ENCODE measurements around the gene THYN1.

DNA sequence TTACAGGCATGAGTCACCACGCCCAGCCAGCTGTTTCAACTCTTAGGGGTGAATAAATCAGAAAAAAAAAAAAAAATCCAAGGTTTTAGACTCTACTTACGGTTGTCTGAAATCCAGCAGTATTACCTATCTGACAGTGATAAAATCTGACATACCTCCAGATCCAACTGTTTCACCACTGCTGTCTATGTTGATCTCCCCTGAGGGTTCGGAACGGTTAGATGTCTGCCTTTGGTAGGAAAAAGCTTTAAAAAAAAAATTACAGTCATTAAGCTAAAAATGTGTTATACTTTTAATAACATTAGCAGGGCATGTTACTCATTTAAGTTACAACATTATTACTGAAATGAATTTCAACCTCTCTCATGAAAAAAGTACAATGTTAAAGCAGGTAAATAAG lies 50.5 kb downstream of the THYN1 start:
- TF ChIP-seq POLR2A (IDR thresholded peaks at IDR 0.05; ENCODE audit: low read depth, low read length) (no peak), TAF1 (IDR thresholded peaks at IDR 0.05; ENCODE audit: low read depth, low read length) (no peak), POLR2AphosphoS5 (IDR thresholded peaks at IDR 0.05; ENCODE audit: low read depth, low read length) (no peak), POU2F2 (IDR thresholded peaks at IDR 0.05; ENCODE audit: low read depth, low read length) (no peak), PAX5 (IDR thresholded peaks at IDR 0.05; ENCODE audit: insufficient read depth, low read length, severe bottlenecking) (no peak)

Data from GM12891 (cell line).